A549 treated with AZD9567 at 1 μM for 4 hours (cell line): Measurements from ENCODE around the gene FBXW7. TPM values are rescaled to one million over a fixed set of nuclear protein-coding genes. Genes with fewer than 3 reads are reported as not detected.

Experiments used
- total RNA-seq: library from RNA; stranded (reverse); fragments of 200-300 nt; extraction: Qiagen RNA extraction; gene quantifications from 5 replicates; pipeline ENCODE4 v1.2.3, GENCODE V29; 2022; ENCODE audit not compliant: insufficient read depth

FBXW7 gene
- 5.2 to 25.4 TPM (median 7.0 TPM) in 5 replicates for total RNA-seq

GRCh38 chr4:152535903-152536544 lies at the start of gene FBXW7:
Gene FBXW7, minus strand, starts transcription at chr4:152536092. Its CDS starts 124,289 bp downstream, at chr4:152411803.

Other genes with a start within 250 kb of the FBXW7 start
- gene TMEM154, start 143.9 kb upstream of the FBXW7 start, total RNA-seq = 0.03 to 0.09 TPM (median 0.06 TPM) in 4 of 5 replicates, not detected in the other
- 0.13 to 0.20 TPM (median 0.16 TPM) in 4 of 5 replicates, not detected in the other for gene TIGD4, start 243.6 kb upstream of the FBXW7 start, total RNA-seq
- gene ARFIP1, start 243.9 kb upstream of the FBXW7 start, total RNA-seq = 13.3 to 40.9 TPM (median 16.4 TPM) in 5 replicates